Urinary bladder (tissue), 4 donors: Measurements from ENCODE around the gene GTF2A1. TPM values are rescaled to one million over a fixed set of nuclear protein-coding genes. Genes with fewer than 3 reads are reported as not detected.

Source experiments
- DNase-seq: peaks from one replicate; pipeline ENCODE4 v3.0.0-alpha.2; 2015; ENCODE audit errors: extremely low spot score
- H3K27ac ChIP-seq: one replicate; pipeline ENCODE4 v1.5.1; 2013; ENCODE audit warnings: low read depth, mild to moderate bottlenecking, moderate library complexity
- H3K36me3 ChIP-seq: one replicate; pipeline ENCODE4 v1.6.1; 2013; ENCODE audit warnings: mild to moderate bottlenecking, moderate library complexity; ENCODE audit not compliant: insufficient read depth
- H3K4me1 ChIP-seq: one replicate; pipeline ENCODE4 v1.6.1; 2013; ENCODE audit warnings: mild to moderate bottlenecking, moderate library complexity; ENCODE audit not compliant: insufficient read depth
- H3K4me3 ChIP-seq: one replicate; pipeline ENCODE4 v1.5.1; 2013; ENCODE audit warnings: low read depth, low read length
- WGBS: extraction: QIAGEN DNeasy Blood & Tissue Kit; methylation state at CpG from one replicate; pipeline ENCODE4 v1.1.7; 2013; 5-methylcytosine and 5-hydroxymethylcytosine counted together
- polyA plus RNA-seq: library from polyadenylated mRNA; stranded (reverse); fragments of 200-250 nt; gene quantifications from one replicate; pipeline ENCODE4 v1.2.3, GENCODE V29; 2013
- total RNA-seq: library from RNA; depleted of rRNA; stranded (reverse); fragments of >200 nt; gene quantifications from one replicate; pipeline ENCODE4 v1.2.3, GENCODE V29; 2014
- donor health status: healthy with polysubstance abuse.
- donor health status: healthy.

Gene GTF2A1
- total and polyA plus RNA-seq, 2 donors: 12.7 to 44.7 TPM

GRCh38 chr14:81192594-81192993 lies 28.2 kb downstream of the GTF2A1 start:
- no peak for DNase-seq
- Histone ChIP-seq H3K36me3 (peaks cover 3% of the 10 kb centered on the region), H3K4me1 (no peaks in the 10 kb centered on the region), H3K4me3 (no peak overlapping the region), H3K27ac (no peak overlapping the region)
- 91% methylated on average over 2 of the region's 2 CpGs for WGBS

DNA sequence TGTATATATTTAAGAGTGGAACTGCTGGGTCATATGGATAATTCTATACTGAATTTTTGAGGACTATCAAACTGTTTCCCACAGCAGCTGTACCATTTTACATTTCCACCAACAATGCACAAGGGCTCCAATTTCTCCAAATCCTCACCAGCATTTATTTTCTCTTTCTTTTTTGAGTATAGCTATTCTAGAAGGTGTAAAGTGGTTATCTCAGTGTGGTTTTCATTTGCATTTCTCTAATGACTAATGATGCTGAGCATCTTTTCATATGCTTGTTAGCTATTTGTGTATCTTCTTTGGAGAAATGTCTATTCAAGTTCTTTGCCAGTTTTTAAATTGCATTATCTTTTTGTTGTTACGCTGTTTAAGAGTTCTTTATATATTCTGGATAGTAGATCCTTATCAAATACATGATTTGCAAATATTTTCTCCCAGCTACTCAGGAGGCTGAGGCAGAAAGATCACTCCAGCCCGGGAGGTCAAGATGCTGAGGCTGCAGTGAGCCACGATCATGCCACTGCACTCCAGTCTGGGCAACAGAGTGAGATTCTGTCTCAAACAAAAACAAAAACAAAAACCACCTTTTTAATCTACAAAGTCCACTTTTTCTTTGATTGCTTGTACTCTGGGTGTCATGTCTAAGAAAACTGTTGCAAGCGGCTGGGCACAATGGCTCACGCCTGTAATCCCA lies 32.8 kb downstream of the GTF2A1 start:
- WGBS: 94% methylated on average over 5 of the region's 5 CpGs
- no peak for DNase-seq
- no peaks in the 10 kb centered on the region for H3K4me1 ChIP-seq
- H3K27ac ChIP-seq: no peak overlapping the region
- H3K4me3 ChIP-seq: no peak overlapping the region
- H3K36me3 ChIP-seq: peaks cover 3% of the 10 kb centered on the region

- Histone ChIP-seq H3K4me3 (no peak overlapping the region), H3K4me1 (no peaks in the 10 kb centered on the region), H3K27ac (no peak overlapping the region), H3K36me3 (peaks cover 4% of the 10 kb centered on the region)
- WGBS: 95% methylated on average over 2 of the region's 2 CpGs
- DNase-seq: no peak
Observed at GRCh38 chr14:81179631-81180030, 41.1 kb downstream of the GTF2A1 start.

GRCh38 chr14:81178063-81178462 lies 42.7 kb downstream of the GTF2A1 start:
- Histone ChIP-seq H3K36me3 (peaks cover 4% of the 10 kb centered on the region), H3K4me1 (no peaks in the 10 kb centered on the region), H3K27ac (no peak overlapping the region), H3K4me3 (no peak overlapping the region)
- no peak for DNase-seq

DNA sequence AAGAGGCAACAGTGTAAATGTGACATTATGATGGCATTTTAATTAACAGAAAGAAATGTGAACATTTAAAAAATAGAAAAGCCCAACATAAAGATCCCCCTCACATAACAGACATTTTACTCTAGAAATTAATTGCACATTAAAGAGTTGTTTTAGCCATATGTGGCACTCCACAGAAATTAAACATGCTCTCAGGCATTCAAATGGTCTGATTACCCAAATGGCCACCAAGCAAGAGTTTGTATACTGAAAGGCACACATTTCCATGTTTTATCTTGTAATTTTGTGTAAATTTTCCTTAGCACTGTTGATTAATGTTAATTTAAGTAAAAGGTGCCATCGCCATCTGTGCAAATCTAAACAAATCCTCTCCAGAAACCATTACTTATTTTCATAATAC lies 43.5 kb downstream of the GTF2A1 start:
- H3K27ac ChIP-seq: no peak overlapping the region
- H3K36me3 ChIP-seq: peaks cover 4% of the 10 kb centered on the region
- H3K4me3 ChIP-seq: peak overlapping the region; percentile 15
- DNase-seq: no peak
- no peaks in the 10 kb centered on the region for H3K4me1 ChIP-seq
- 82% methylated on average over 1 of the region's 1 CpG for WGBS

GRCh38 chr14:81176241-81176640 lies 44.5 kb downstream of the GTF2A1 start:
- WGBS: 93% methylated on average over 3 of the region's 3 CpGs
- H3K4me3 ChIP-seq: no peak overlapping the region
- H3K27ac ChIP-seq: no peak overlapping the region
- peaks cover 2% of the 10 kb centered on the region for H3K36me3 ChIP-seq
- DNase-seq: no peak
- H3K4me1 ChIP-seq: no peaks in the 10 kb centered on the region

- H3K4me3 ChIP-seq: no peak overlapping the region
- no peaks in the 10 kb centered on the region for H3K4me1 ChIP-seq
- no peaks in the 10 kb centered on the region for H3K36me3 ChIP-seq
- DNase-seq: no peak
- no peak overlapping the region for H3K27ac ChIP-seq
- 74% methylated on average over 3 of the region's 3 CpGs for WGBS
Observed at GRCh38 chr14:81172881-81173280, 47.9 kb downstream of the GTF2A1 start.

GRCh38 chr14:81172353-81172752 lies 48.4 kb downstream of the GTF2A1 start:
- DNase-seq: no peak
- Histone ChIP-seq H3K4me3 (no peak overlapping the region), H3K4me1 (no peaks in the 10 kb centered on the region), H3K27ac (no peak overlapping the region), H3K36me3 (no peaks in the 10 kb centered on the region)
- WGBS: 84% methylated on average over 2 of the region's 2 CpGs

- no peaks in the 10 kb centered on the region for H3K4me1 ChIP-seq
- no peak overlapping the region for H3K27ac ChIP-seq
- no peak overlapping the region for H3K4me3 ChIP-seq
- WGBS: 16% methylated on average over 3 of the region's 3 CpGs
- DNase-seq: no peak
- H3K36me3 ChIP-seq: no peaks in the 10 kb centered on the region
Observed at GRCh38 chr14:81170829-81171195, 49.9 kb downstream of the GTF2A1 start.

DNA sequence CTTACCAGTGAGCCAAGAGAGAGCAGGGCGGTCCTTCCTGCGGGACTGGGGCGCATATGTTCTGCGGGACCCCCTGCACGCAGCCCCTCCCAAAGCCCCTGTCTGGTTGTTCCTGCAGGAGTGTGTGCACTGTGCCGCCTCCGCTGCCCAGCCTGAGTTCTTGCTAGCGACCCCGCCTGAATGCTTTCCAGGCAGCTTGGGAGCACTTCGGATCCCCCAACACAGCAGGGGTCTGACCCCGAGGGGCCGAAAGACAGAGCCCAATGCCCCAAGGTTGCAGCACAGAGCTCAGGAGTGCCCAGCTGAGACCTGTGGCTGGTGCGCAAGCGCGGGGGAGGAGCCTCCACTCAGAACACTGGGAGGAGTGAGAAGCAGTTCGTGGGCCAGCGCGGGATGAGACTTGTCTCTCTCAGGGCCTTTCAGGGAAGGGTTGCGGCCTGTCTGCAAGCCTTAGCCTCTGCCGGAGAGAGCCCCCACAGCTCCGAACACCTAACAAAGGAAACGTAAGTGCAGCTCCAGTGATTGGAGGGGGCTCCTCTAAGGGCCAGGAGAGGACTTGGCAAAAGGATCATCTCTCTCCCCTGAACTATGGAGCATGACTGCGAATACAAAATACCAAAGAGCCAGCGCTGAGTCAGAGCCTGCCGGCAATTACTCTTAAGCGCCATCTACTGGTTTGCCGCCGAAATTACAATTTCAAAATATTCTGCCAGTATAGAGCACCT lies 50.5 kb downstream of the GTF2A1 start:
- DNase-seq: peak; percentile 89
- WGBS: under 1% methylated on average over 28 of the region's 28 CpGs
- peak overlapping the region; percentile 58 for H3K4me3 ChIP-seq
- no peaks in the 10 kb centered on the region for H3K4me1 ChIP-seq
- peak overlapping the region; percentile 88 for H3K27ac ChIP-seq
- H3K36me3 ChIP-seq: no peaks in the 10 kb centered on the region

GRCh38 chr14:81169711-81170103 lies 51.1 kb downstream of the GTF2A1 start:
- no peaks in the 10 kb centered on the region for H3K36me3 ChIP-seq
- WGBS: 2% methylated on average over 10 of the region's 10 CpGs
- H3K4me1 ChIP-seq: no peaks in the 10 kb centered on the region
- H3K27ac ChIP-seq: peak overlapping the region; percentile 2
- no peak for DNase-seq
- H3K4me3 ChIP-seq: peak overlapping the region; percentile 58

DNA sequence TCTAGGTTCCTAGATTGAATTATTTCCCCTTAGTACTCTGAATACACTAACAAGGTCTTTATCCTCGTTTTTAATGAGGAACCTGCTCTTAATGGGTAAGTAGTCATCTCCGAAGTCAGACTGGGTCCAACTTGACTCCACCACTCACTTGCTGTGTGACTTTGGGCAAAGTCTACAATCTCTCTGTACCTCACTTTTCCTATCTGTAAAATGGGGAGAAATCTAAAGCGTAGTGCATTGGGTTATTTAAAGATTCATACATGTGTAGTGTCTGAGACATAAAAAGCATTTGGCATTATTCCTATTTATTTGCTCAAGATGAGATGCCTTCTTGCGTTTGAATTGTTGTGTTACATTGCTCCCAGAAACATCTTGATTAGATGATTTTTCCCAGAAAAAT lies 51.5 kb downstream of the GTF2A1 start:
- Histone ChIP-seq H3K27ac (no peak overlapping the region), H3K4me3 (peak overlapping the region; percentile 58)
- WGBS: 63% methylated on average over 4 of the region's 4 CpGs

GRCh38 chr14:81166121-81166520 lies 54.6 kb downstream of the GTF2A1 start:
- Histone ChIP-seq H3K4me1 (no peaks in the 10 kb centered on the region), H3K4me3 (no peak overlapping the region), H3K27ac (no peak overlapping the region), H3K36me3 (no peaks in the 10 kb centered on the region)
- no peak for DNase-seq
- WGBS: 71% methylated on average over 2 of the region's 2 CpGs

More for the DNA sequence above, 51.5 kb downstream of the GTF2A1 start:
- Histone ChIP-seq H3K36me3 (no peaks in the 10 kb centered on the region), H3K4me1 (no peaks in the 10 kb centered on the region)
- no peak for DNase-seq

- no peak for DNase-seq
- no peaks in the 10 kb centered on the region for H3K4me1 ChIP-seq
- 52% methylated on average over 4 of the region's 4 CpGs for WGBS
- H3K36me3 ChIP-seq: peaks cover 1% of the 10 kb centered on the region
- no peak overlapping the region for H3K27ac ChIP-seq
- H3K4me3 ChIP-seq: no peak overlapping the region
Observed at GRCh38 chr14:81165188-81165587, 55.6 kb downstream of the GTF2A1 start.
